OCI-LY3 (cell line): ENCODE data around the gene FMR1.

ENCODE experiments used
- H2AFZ ChIP-seq: fragments of 200-600, 300-600 bp; shearing (Covaris generic); 2 replicates; pipeline ENCODE4 v1.6.0; 2014; ENCODE audit warnings: antibody characterized with exemption, low read depth, low read length
- H3K27ac ChIP-seq: fragments of 200-600, 300-600 bp; sonication (generic); 2 replicates; pipeline ENCODE4 v1.5.1; 2014; ENCODE audit warnings: mild to moderate bottlenecking, low read length, moderate library complexity, mixed read lengths
- H3K27me3 ChIP-seq: fragments of 200-600, 300-600 bp; sonication (generic); 2 replicates; pipeline ENCODE4 v1.6.1; 2014; ENCODE audit warnings: low read depth, low read length, mixed read lengths
- H3K36me3 ChIP-seq: fragments of 200-600, 300-600 bp; sonication (generic); replicated peaks from 2 replicates; pipeline ENCODE3; 2014; ENCODE audit warnings: low read depth, low read length, mixed read lengths
- H3K4me1 ChIP-seq: fragments of 300-600, 200-600 bp; sonication (generic); 2 replicates; pipeline ENCODE4 v1.6.1; 2014; ENCODE audit warnings: low read length, mixed read lengths
- H3K4me2 ChIP-seq: fragments of 200-600, 300-600 bp; sonication (generic); 2 replicates; pipeline ENCODE4 v1.6.1; 2014; ENCODE audit warnings: low read length, mixed read lengths
- H3K4me3 ChIP-seq: fragments of 300-600, 200-600 bp; sonication (generic); 2 replicates; pipeline ENCODE4 v1.5.1; 2014; ENCODE audit warnings: antibody characterized with exemption, mild to moderate bottlenecking, low read length, moderate library complexity
- H3K79me2 ChIP-seq: fragments of 300-600, 200-600 bp; shearing (Covaris generic); 2 replicates; pipeline ENCODE4 v1.6.1; 2014; ENCODE audit warnings: mild to moderate bottlenecking, low read length, mixed read lengths
- H3K9ac ChIP-seq: fragments of 300-600, 200-600 bp; shearing (Covaris generic); 2 replicates; pipeline ENCODE4 v1.6.0; 2014; ENCODE audit warnings: mild to moderate bottlenecking, low read length, moderate library complexity
- H3K9me3 ChIP-seq: fragments of 200-600, 300-600 bp; shearing (Covaris generic); 2 replicates; pipeline ENCODE4 v1.6.1; 2014; ENCODE audit warnings: low read length, mixed read lengths; ENCODE audit not compliant: insufficient read depth
- H4K20me1 ChIP-seq: fragments of 200-600, 300-600 bp; sonication (generic); 2 replicates; pipeline ENCODE4 v1.6.1; 2016; ENCODE audit warnings: low read length, mixed read lengths; ENCODE audit not compliant: insufficient read depth
- EZH2phosphoT487 ChIP-seq: fragments of 200-600 bp; shearing (Covaris generic); IDR thresholded peaks from 2 replicates; pipeline ENCODE4 v1.6.1; 2018; ENCODE audit warnings: antibody characterized with exemption, mixed run types, low read depth
- TF ChIP-seq, protein P1 (sequence below): fragments of 200-600, 300-600 bp; sonication (generic); IDR thresholded peaks from 2 replicates; pipeline ENCODE4 v1.5.1; 2014; ENCODE audit warnings: antibody characterized with exemption, low read length, low read depth

FMR1 gene

DNA sequence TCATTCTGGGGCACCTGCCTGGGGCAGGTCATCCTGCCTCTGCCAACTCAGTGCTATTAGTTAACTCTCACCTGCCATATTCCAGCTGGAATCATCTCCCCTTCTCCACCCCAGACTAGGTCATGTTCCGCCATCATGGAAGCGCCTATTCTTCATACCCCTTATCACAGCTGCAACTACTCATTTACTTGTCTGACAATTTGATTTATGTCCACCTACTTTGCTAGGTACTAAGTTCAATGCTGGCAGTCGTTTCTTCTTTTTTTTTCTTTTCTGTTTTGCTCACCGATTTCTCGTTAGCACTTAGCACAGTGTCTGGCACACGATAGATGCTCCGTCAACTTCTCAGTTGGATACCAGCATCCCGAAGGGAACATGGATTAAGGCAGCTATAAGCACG, 1.1 kb upstream of the FMR1 start:
- H3K9ac ChIP-seq: no peak overlapping the region
- H3K27ac ChIP-seq: no peak overlapping the region
- H3K4me3 ChIP-seq: peak overlapping the region; percentile 85; the same call in 1 of the 2 replicates
- H3K36me3 ChIP-seq: no peaks in the 10 kb centered on the region
- peak overlapping the region; percentile 91; the same call in 1 of the 2 replicates for H3K4me2 ChIP-seq
- no peak overlapping the region for H2AFZ ChIP-seq
- TF ChIP-seq EZH2phosphoT487: no peak
- TF ChIP-seq, protein P1, sequence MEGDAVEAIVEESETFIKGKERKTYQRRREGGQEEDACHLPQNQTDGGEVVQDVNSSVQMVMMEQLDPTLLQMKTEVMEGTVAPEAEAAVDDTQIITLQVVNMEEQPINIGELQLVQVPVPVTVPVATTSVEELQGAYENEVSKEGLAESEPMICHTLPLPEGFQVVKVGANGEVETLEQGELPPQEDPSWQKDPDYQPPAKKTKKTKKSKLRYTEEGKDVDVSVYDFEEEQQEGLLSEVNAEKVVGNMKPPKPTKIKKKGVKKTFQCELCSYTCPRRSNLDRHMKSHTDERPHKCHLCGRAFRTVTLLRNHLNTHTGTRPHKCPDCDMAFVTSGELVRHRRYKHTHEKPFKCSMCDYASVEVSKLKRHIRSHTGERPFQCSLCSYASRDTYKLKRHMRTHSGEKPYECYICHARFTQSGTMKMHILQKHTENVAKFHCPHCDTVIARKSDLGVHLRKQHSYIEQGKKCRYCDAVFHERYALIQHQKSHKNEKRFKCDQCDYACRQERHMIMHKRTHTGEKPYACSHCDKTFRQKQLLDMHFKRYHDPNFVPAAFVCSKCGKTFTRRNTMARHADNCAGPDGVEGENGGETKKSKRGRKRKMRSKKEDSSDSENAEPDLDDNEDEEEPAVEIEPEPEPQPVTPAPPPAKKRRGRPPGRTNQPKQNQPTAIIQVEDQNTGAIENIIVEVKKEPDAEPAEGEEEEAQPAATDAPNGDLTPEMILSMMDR: no peak
- peaks cover 37% of the 10 kb centered on the region for H3K79me2 ChIP-seq
- no peaks in the 10 kb centered on the region for H3K9me3 ChIP-seq
- peaks cover 28% of the 10 kb centered on the region for H4K20me1 ChIP-seq
- peaks cover 32% of the 10 kb centered on the region for H3K4me1 ChIP-seq
- H3K27me3 ChIP-seq: no peaks in the 10 kb centered on the region

DNA sequence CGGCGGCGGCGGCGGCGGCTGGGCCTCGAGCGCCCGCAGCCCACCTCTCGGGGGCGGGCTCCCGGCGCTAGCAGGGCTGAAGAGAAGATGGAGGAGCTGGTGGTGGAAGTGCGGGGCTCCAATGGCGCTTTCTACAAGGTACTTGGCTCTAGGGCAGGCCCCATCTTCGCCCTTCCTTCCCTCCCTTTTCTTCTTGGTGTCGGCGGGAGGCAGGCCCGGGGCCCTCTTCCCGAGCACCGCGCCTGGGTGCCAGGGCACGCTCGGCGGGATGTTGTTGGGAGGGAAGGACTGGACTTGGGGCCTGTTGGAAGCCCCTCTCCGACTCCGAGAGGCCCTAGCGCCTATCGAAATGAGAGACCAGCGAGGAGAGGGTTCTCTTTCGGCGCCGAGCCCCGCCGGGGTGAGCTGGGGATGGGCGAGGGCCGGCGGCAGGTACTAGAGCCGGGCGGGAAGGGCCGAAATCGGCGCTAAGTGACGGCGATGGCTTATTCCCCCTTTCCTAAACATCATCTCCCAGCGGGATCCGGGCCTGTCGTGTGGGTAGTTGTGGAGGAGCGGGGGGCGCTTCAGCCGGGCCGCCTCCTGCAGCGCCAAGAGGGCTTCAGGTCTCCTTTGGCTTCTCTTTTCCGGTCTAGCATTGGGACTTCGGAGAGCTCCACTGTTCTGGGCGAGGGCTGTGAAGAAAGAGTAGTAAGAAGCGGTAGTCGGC, 528 bp downstream of the FMR1 start:
- TF ChIP-seq, protein P1: no peak
- TF ChIP-seq EZH2phosphoT487: no peak
- H2AFZ ChIP-seq: no peak overlapping the region
- H3K4me1 ChIP-seq: peaks cover 43% of the 10 kb centered on the region
- no peaks in the 10 kb centered on the region for H3K27me3 ChIP-seq
- H3K27ac ChIP-seq: peak overlapping the region; percentile 86
- H3K9me3 ChIP-seq: no peaks in the 10 kb centered on the region
- H3K79me2 ChIP-seq: peaks cover 53% of the 10 kb centered on the region
- H3K9ac ChIP-seq: peak overlapping the region; percentile 94
- peaks cover 44% of the 10 kb centered on the region for H4K20me1 ChIP-seq
- no peaks in the 10 kb centered on the region for H3K36me3 ChIP-seq
- H3K4me3 ChIP-seq: peak overlapping the region; percentile 95
- peak overlapping the region; percentile 66 for H3K4me2 ChIP-seq

DNA sequence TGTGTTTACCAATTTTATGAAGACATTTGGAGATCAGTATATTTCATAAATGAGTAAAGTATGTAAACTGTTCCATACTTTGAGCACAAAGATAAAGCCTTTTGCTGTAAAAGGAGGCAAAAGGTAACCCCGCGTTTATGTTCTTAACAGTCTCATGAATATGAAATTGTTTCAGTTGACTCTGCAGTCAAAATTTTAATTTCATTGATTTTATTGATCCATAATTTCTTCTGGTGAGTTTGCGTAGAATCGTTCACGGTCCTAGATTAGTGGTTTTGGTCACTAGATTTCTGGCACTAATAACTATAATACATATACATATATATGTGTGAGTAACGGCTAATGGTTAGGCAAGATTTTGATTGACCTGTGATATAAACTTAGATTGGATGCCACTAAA, 1.9 kb downstream of the FMR1 start:
- H3K79me2 ChIP-seq: peaks cover 65% of the 10 kb centered on the region
- peaks cover 57% of the 10 kb centered on the region for H4K20me1 ChIP-seq
- no peak overlapping the region for H2AFZ ChIP-seq
- no peaks in the 10 kb centered on the region for H3K36me3 ChIP-seq
- no peaks in the 10 kb centered on the region for H3K9me3 ChIP-seq
- H3K9ac ChIP-seq: peak overlapping the region; percentile 94
- peak overlapping the region; percentile 66 for H3K4me2 ChIP-seq
- no peaks in the 10 kb centered on the region for H3K27me3 ChIP-seq
- H3K4me3 ChIP-seq: peak overlapping the region; percentile 95
- no peak overlapping the region for H3K27ac ChIP-seq
- TF ChIP-seq EZH2phosphoT487: no peak
- TF ChIP-seq, protein P1: no peak
- peaks cover 55% of the 10 kb centered on the region for H3K4me1 ChIP-seq

DNA sequence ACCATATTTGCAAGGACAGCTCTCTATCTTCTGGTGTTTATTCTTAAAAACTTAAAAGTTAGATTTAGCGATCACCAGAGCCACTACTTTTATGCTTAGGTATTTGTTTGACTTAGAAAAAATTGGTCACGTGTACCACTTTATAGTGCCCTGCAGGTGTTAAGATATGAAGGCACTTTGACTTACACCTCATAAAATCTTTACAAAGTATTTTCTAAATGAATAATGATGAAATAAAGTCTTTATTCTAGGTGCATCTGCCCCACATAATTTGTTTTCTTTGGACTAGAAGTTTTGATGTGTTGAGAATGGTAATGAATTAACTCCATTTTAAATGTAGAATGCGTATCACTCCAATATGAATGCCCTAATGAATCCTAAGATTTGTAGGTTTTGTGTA, 2.9 kb downstream of the FMR1 start:
- peaks cover 59% of the 10 kb centered on the region for H3K4me1 ChIP-seq
- no peak overlapping the region for H3K9ac ChIP-seq
- H3K9me3 ChIP-seq: no peaks in the 10 kb centered on the region
- H3K27ac ChIP-seq: no peak overlapping the region
- no peaks in the 10 kb centered on the region for H3K36me3 ChIP-seq
- TF ChIP-seq, protein P1: no peak
- no peak for TF ChIP-seq EZH2phosphoT487
- no peak overlapping the region for H3K4me3 ChIP-seq
- H4K20me1 ChIP-seq: peaks cover 67% of the 10 kb centered on the region
- no peak overlapping the region for H2AFZ ChIP-seq
- no peaks in the 10 kb centered on the region for H3K27me3 ChIP-seq
- H3K79me2 ChIP-seq: peaks cover 75% of the 10 kb centered on the region
- no peak overlapping the region; the same call in 1 of the 2 replicates for H3K4me2 ChIP-seq
